Glomerular visceral epithelial cell (primary cell): ENCODE data around the gene NHEJ1.

Experiments used
- DNase-seq: peaks from one replicate; pipeline ENCODE4 v3.0.0-alpha.2; 2016; ENCODE audit errors: extremely low spot score

NHEJ1 gene

GRCh38 chr2:219029829-219030165 lies 130.8 kb downstream of the NHEJ1 start:
- peak; percentile 78 for DNase-seq

- no peak for DNase-seq
Measured at GRCh38 chr2:219028996-219029828, 131.4 kb downstream of the NHEJ1 start.

DNA sequence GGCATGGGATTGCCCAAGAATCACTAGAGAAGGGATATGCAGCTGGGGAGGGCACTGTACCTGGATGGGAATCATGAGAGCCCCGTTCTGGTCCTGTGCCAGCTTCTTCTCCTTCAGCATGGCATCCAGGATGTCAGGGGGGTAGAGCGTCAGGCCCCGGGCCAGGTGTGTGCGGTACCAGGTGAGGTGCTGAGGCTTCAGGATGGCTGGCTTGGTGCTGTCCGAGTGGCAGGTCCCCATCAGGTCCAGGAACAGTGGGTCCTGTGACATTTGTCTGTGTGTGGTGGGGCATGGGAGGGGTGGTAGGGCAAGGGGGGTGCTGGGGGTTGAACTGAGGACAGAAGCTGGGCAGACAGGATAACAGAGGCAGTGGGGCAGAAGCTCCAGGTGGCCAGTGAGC lies 132.5 kb downstream of the NHEJ1 start:
- DNase-seq = no peak

DNA sequence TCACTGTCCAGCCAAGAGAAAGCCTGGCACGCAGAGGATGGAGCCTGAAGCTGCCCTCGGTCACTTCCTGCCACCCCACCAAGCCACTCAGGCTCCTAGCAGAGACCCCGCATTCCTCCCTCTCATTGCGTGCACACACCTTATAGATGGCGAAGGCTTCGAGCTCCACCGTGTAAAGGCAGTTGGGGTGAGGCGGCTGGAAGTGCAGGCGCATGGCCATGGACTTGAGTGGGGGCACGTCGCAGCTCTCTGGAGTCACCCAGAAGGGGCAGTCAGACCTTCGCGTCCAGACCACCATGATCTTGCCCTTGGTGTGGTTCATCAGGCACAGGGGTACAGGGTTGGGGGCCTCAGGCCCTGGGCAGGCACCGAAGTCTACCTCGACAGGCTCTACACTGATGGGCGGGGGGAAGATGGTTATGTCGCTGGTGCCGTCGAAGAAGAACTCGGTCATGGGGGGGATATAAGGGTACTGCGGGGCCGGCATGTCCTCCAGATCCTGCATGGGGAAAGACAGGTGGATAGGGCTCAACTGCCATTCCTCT lies 133.0 kb downstream of the NHEJ1 start:
- no peak for DNase-seq

DNA sequence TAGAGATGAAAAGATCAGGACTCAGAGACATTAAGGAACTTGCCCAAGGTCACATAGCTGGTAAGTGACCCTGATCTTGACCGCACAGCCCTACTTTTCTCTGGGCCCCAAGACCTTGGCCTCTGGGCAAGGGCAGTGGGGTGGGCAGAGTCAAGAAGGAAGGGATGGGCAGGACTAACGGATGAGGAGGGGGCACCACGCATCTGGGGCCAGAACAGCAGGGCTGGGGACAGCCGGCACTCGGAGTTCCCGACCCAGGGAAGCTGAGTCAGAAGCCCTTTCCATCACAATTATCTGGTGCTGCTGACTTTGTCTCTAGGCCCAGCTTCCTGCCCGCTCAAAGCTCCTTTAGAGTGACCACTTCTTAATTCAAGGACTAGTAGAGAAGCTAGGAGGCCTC lies 133.7 kb downstream of the NHEJ1 start:
- DNase-seq = no peak

DNA sequence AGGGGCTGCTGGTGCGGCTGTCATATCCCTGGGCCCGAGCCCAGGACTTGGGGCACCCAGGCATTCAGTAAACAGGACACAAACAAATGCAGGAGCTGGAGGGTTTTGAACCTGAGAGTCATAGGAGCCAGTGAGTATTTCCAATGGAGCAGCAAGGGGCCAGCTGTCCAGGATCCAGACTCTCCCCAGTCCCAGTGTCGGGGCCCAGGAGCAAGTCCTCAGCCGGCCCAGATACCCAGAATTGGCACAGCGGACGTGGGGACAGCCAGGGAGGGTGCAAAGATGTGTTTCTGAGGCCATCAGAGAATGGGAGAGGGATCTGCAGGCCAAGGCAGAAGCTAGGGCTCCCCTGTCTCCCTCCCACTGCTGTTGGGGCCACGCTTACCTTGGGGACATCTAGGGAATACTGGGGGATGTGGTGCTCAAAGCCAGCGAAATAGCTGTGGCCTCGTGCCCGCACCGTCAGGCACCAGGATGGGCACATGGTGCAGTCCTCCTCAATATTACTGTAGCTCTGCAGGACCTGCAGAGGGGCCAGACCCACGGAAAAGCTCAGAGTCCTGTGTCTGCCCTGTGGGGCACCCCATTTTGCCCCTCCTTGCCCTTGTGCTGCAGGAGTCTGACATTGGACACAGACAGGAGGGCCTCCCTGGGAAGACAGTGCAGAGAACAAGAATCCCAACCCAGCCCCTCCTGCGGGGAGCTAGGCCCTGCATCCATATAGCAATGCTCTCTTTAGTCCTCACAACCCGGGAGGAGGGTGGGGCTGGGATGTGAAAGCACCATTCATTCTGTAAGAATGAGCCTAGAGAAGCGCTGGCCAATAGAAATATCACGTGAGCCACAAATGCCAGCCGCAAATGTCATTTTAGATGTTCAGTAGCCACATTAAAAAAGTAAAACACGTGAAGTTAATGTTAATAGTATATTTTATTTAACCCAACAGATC lies 134.7 kb downstream of the NHEJ1 start:
- DNase-seq = no peak
